B cell (primary cell): Measurements from ENCODE around the gene SHOC2. TPM values are rescaled to one million over a fixed set of nuclear protein-coding genes. Genes with fewer than 3 reads are reported as not detected.
A peak's percentile ranks its signal among the peaks of the same experiment; 100 is the strongest.

Source experiments
- ATAC-seq: fragments of 200-7000 bp; cut with Tn5 transposase; one replicate; pipeline ENCODE4 v1.10.0; 2021; ENCODE audit warnings: low read depth, mild to moderate bottlenecking, moderate number of reproducible peaks, moderate library complexity
- CTCF ChIA-PET: fragments of 350-600 bp; sonication (Branson Sonifier 250); formaldehyde crosslinking; loops from one replicate; lab custom pipeline; 2021; ENCODE audit warnings: antibody characterized with exemption, inconsistent platforms; lab: Charles Lee
- POLR2A ChIA-PET: fragments of 350-600 bp; sonication (Branson Sonifier 250); formaldehyde crosslinking; loops from one replicate; lab custom pipeline; 2021; ENCODE audit warnings: antibody characterized with exemption; lab: Charles Lee
- DNase-seq: peaks from one replicate; pipeline ENCODE4 v3.0.0; 2013
- H2AFZ ChIP-seq: 2 replicates; pipeline ENCODE4 v1.6.1; 2012; ENCODE audit warnings: mild to moderate bottlenecking, low read depth, low read length; ENCODE audit not compliant: insufficient read depth, poor library complexity, severe bottlenecking
- H3K27ac ChIP-seq, 2 donors: 1 replicate in 1 of 2; 2 replicates in 1 of 2; pipeline ENCODE4 v1.5.1; 2012 to 2013; ENCODE audit warnings: low read length in 2 of 2, mild to moderate bottlenecking in 2 of 2, moderate library complexity in 1 of 2
- H3K27me3 ChIP-seq, 4 experiments: fragments of 200-600 bp in 1 of 4; sonication (generic) in 1 of 4; replicated peaks in 1 of 4; 1 replicate in 2 of 4; 2 replicates in 2 of 4; pipeline versions ENCODE4 v1.6.1 to v1.7.0; 2013 to 2016; ENCODE audit warnings: low read length in 3 of 4, mild to moderate bottlenecking in 2 of 4, mixed read lengths in 1 of 4, moderate library complexity in 1 of 4; ENCODE audit not compliant: insufficient read depth in 4 of 4, control insufficient read depth in 3 of 4; ENCODE audit errors: control extremely low read depth in 1 of 4
- H3K36me3 ChIP-seq, 2 experiments: replicated peaks in 1 of 2; 1 replicate in 1 of 2; 2 replicates in 1 of 2; pipeline versions ENCODE4 v1.6.1 to v1.7.1; 2013; ENCODE audit warnings: low read length in 1 of 2; ENCODE audit not compliant: insufficient read depth in 2 of 2, control insufficient read depth in 1 of 2; ENCODE audit errors: control extremely low read depth in 1 of 2, extremely low read depth in 1 of 2
- H3K4me1 ChIP-seq, 2 donors: fragments of 200-600 bp in 1 of 2; sonication (generic) in 1 of 2; 1 replicate in 1 of 2; 2 replicates in 1 of 2; pipeline versions ENCODE4 v1.5.1 to v1.6.1; 2013 to 2017; ENCODE audit warnings: low read length in 2 of 2; ENCODE audit not compliant: control insufficient read depth in 2 of 2, insufficient read depth in 2 of 2
- H3K4me2 ChIP-seq: replicated peaks from 2 replicates; pipeline ENCODE3; 2012; ENCODE audit warnings: mild to moderate bottlenecking, low read depth, low read length; ENCODE audit not compliant: poor library complexity, severe bottlenecking
- H3K4me3 ChIP-seq, 5 experiments: fragments of 200-600 bp in 1 of 5; sonication (generic) in 1 of 5; 1 replicate in 3 of 5; 2 replicates in 2 of 5; pipeline versions ENCODE4 v1.5.1 to v1.7.0; 2011 to 2016; ENCODE audit warnings: low read length in 4 of 5, mild to moderate bottlenecking in 4 of 5, low read depth in 2 of 5, control low read depth in 1 of 5, moderate library complexity in 1 of 5; ENCODE audit not compliant: insufficient read depth in 1 of 5; ENCODE audit errors: control extremely low read depth in 1 of 5, extremely low read depth in 1 of 5
- H3K79me2 ChIP-seq: fragments of 200-600 bp; sonication (generic); one replicate; pipeline ENCODE4 v1.6.0; 2016; ENCODE audit warnings: low read length; ENCODE audit not compliant: control insufficient read depth, insufficient read depth
- H3K9ac ChIP-seq: fragments of 200-600 bp; sonication (generic); 2 replicates; pipeline ENCODE4 v1.6.1; 2017; ENCODE audit warnings: mild to moderate bottlenecking, low read length, moderate library complexity
- H3K9me3 ChIP-seq, 3 donors: one replicate each; pipeline versions ENCODE4 v1.6.1 to v1.7.1; 2013; ENCODE audit warnings: low read length in 2 of 3; ENCODE audit not compliant: control insufficient read depth in 2 of 3, insufficient read depth in 1 of 3; ENCODE audit errors: control extremely low read depth in 1 of 3
- H4K20me1 ChIP-seq: 2 replicates; pipeline ENCODE4 v1.6.0; 2012; ENCODE audit warnings: mild to moderate bottlenecking, low read length; ENCODE audit not compliant: insufficient read depth, control insufficient read depth, poor library complexity, severe bottlenecking
- H3K27ac Mint-ChIP-seq: one replicate; pipeline ENCODE4 v1.8.0; 2021; ENCODE audit warnings: mixed read lengths
- H3K27me3 Mint-ChIP-seq: one replicate; pipeline ENCODE4 v1.8.0; 2021; ENCODE audit warnings: mixed read lengths
- H3K4me1 Mint-ChIP-seq: one replicate; pipeline ENCODE4 v1.8.0; 2021; ENCODE audit warnings: mixed read lengths
- H3K4me3 Mint-ChIP-seq: one replicate; pipeline ENCODE4 v1.8.0; 2021; ENCODE audit warnings: mixed read lengths
- H3K9me3 Mint-ChIP-seq: one replicate; pipeline ENCODE4 v1.8.0; 2022; ENCODE audit warnings: mixed read lengths; ENCODE audit not compliant: insufficient read depth
- CTCF ChIP-seq: fragments of 200-600 bp; IDR thresholded peaks from one replicate; pipeline ENCODE4 v1.8.0; 2022; ENCODE audit warnings: antibody characterized with exemption, mild to moderate bottlenecking
- EZH2 ChIP-seq: IDR thresholded peaks from 2 replicates; pipeline ENCODE4 v1.6.1; 2012; ENCODE audit warnings: borderline replicate concordance, low read depth, mild to moderate bottlenecking, moderate library complexity, low read length; ENCODE audit not compliant: insufficient read depth, poor library complexity, severe bottlenecking
- WGBS: methylation state at CpG from one replicate; pipeline ENCODE4 v1.1.5; 2013; ENCODE audit warnings: missing lambda C conversion rate; ENCODE audit not compliant: insufficient coverage; 5-methylcytosine and 5-hydroxymethylcytosine counted together
- intact Hi-C: fragments of 100-400 bp; cut with micrococcal nuclease; formaldehyde crosslinking; loops from one replicate; pipeline ENCODE4 v1.10.0; 2022
- polyA plus RNA-seq: library from polyadenylated mRNA; depleted of rRNA; stranded (reverse); fragments of >200 nt; gene quantifications from 2 replicates; pipeline ENCODE4 v1.2.3, GENCODE V29; 2012
- total RNA-seq, 2 donors: library from RNA; stranded (reverse); fragments of 120-200 nt in 1 of 2; gene quantifications; 1 replicate in 1 of 2; 2 replicates in 1 of 2; pipeline versions ENCODE4 v1.2.3 to v1.2.4, GENCODE V29; 2013 to 2022

Gene SHOC2
- total and polyA plus RNA-seq, 2 donors (not counting 1 experiment from before 2014, with no cell fraction given), result 13.3 to 116 TPM

DNA sequence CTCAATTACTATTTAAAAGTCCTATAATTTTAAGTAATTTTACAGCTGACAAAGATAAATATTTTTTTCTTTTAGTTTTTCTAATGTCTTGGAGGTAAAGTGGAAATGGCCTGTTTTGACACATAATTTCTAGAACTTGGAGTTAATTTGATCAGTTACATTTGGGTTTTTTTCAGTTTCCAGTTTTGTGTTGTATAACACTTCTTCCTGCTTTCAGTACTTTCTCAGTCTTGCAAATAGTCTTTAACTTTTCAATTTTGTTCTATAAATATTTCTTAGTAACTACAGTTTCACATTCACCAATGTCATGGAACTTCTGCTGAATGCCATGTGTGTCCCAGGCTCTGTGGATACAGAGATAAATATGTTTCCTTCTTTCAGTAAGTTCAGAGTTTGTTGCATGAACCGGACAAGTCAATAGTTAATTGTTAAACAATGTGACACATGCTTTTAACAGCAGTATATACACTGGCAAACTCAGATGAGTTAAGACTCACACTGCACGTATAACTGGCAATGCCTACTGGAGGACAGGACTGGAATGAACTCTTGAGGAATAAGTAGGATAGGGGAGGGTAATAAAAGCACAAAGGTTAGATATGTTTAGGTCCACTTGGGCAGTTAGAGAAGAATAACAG, 4.6 kb downstream of the SHOC2 start:
- Histone ChIP-seq H3K79me2 (peaks cover 90% of the 10 kb centered on the region), H3K4me1 (peaks cover 23 to 63% of the 10 kb centered on the region in 2 donors), H3K27ac (peak overlapping the region in 1 of 2 donors; percentile 53), H3K27me3 (no peaks in the 10 kb centered on the region), H3K4me3 (no peak overlapping the region), H3K9ac (no peak overlapping the region), H3K36me3 (peaks cover 0 to 2% of the 10 kb centered on the region in 2 experiments), H2AFZ (no peak overlapping the region), H4K20me1 (peaks cover 57% of the 10 kb centered on the region), H3K9me3 (no peaks in the 10 kb centered on the region), H3K4me2 (peak overlapping the region; percentile 27)
- intact Hi-C loops, result loop anchor here (5.0 kb wide), 3 partner anchors 48 to 78 kb away; no protein-coding TSS in a partner anchor
- WGBS, result 71% methylated on average over 1 of the region's 2 CpGs
- no peaks in the 10 kb centered on the region for H3K9me3 Mint-ChIP-seq
- ChIA-PET CTCF (interaction anchor here (1.2 kb wide), 1 partner anchor 121 kb away, joined by 4 read pairs; no protein-coding TSS in a partner anchor), POLR2A (no interaction called here)
- peak overlapping the region; percentile 69 for H3K27ac Mint-ChIP-seq
- TF ChIP-seq CTCF, result no peak
- no peak for TF ChIP-seq EZH2
- H3K27me3 Mint-ChIP-seq, result no peaks in the 10 kb centered on the region
- H3K4me3 Mint-ChIP-seq, result peak overlapping the region; percentile 68
- DNase-seq (no peak), ATAC-seq (no peak)
- peaks cover 58% of the 10 kb centered on the region for H3K4me1 Mint-ChIP-seq

DNA sequence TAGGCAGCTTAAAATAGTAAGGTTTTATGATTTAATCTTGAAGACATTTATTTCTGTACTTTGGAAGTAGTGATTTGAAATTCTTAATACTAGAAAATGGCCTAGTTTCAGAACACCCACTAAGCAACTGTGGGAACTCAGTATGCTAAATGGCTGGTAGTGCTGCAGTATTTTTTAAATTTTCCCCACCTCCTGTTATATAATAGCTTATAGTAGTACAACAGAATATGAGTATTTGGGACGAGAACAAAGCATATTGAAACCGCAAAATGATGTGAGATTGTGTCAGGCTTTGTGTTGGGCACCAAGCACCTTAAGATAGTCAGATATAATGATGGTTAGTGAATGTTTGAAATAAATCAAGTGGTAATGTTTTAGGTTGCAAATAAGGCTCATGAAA, 8.1 kb downstream of the SHOC2 start:
- peaks cover 33 to 72% of the 10 kb centered on the region in 2 donors for H3K4me1 ChIP-seq
- no peak overlapping the region for H3K4me3 Mint-ChIP-seq
- H3K4me2 ChIP-seq, result no peak overlapping the region
- H3K27me3 Mint-ChIP-seq, result no peaks in the 10 kb centered on the region
- ChIA-PET POLR2A (no interaction called here), CTCF (interaction anchor here (0.6 to 1.4 kb wide), 2 partner anchors 18 to 255 kb away, joined by 3 read pairs; no protein-coding TSS in a partner anchor)
- TF ChIP-seq CTCF (no peak), EZH2 (no peak)
- H3K9me3 Mint-ChIP-seq, result no peaks in the 10 kb centered on the region
- peaks cover 81% of the 10 kb centered on the region for H4K20me1 ChIP-seq
- H3K27ac Mint-ChIP-seq, result no peak overlapping the region
- peaks cover 0 to 2% of the 10 kb centered on the region in 2 experiments for H3K36me3 ChIP-seq
- ATAC-seq, result no peak
- H3K9me3 ChIP-seq, result no peaks in the 10 kb centered on the region
- 100% methylated on average over 2 of the region's 2 CpGs for WGBS
- peaks cover 100% of the 10 kb centered on the region for H3K79me2 ChIP-seq
- no peak overlapping the region for H3K4me3 ChIP-seq
- no peak for DNase-seq
- H3K4me1 Mint-ChIP-seq, result peaks cover 48% of the 10 kb centered on the region
- H3K27me3 ChIP-seq, result no peaks in the 10 kb centered on the region
- H3K27ac ChIP-seq, result no peak overlapping the region
- no peak overlapping the region for H3K9ac ChIP-seq
- intact Hi-C loops, result no loop called here
- H2AFZ ChIP-seq, result no peak overlapping the region
